Tibial nerve (tissue), 4 donors: Measurements from ENCODE around the gene EPGN. TPM values are rescaled to one million over a fixed set of nuclear protein-coding genes. Genes with fewer than 3 reads are reported as not detected.

Experiments
- DNase-seq, 2 donors: peaks; one replicate each; pipeline ENCODE4 v3.0.0-alpha.2; 2019; ENCODE audit warnings: low spot score in 2 of 2
- H3K27ac ChIP-seq, 4 donors: fragments of 200-600 bp; sonication (generic) in 3 of 4; one replicate each; pipeline ENCODE4 v1.5.1; 2017 to 2019; ENCODE audit warnings: mild to moderate bottlenecking in 1 of 4
- H3K27me3 ChIP-seq, 2 donors: fragments of 200-600 bp; sonication (generic) in 1 of 2; one replicate each; pipeline versions ENCODE4 v1.5.1 to v1.6.0; 2017 to 2019
- H3K36me3 ChIP-seq, 3 donors: fragments of 200-600 bp; sonication (generic); one replicate each; pipeline ENCODE4 v1.5.1; 2018 to 2019
- H3K4me1 ChIP-seq, 4 donors: fragments of 200-600 bp; sonication (generic) in 3 of 4; one replicate each; pipeline ENCODE4 v1.5.1; 2017 to 2019
- H3K4me3 ChIP-seq, 4 donors: fragments of 200-600 bp; sonication (generic) in 3 of 4; one replicate each; pipeline ENCODE4 v1.5.1; 2017 to 2019; ENCODE audit warnings: mild to moderate bottlenecking in 1 of 4, moderate library complexity in 1 of 4
- H3K9me3 ChIP-seq, 4 donors: fragments of 200-600 bp; sonication (generic) in 3 of 4; one replicate each; pipeline ENCODE4 v1.5.1; 2017 to 2019
- EP300 ChIP-seq, 2 donors: sonication (generic); formaldehyde crosslinking; IDR thresholded peaks; one replicate each; pipeline ENCODE4 v1.6.1; 2017; ENCODE audit warnings: antibody characterized with exemption in 2 of 2, mild to moderate bottlenecking in 1 of 2
- POLR2A ChIP-seq, 2 donors: fragments of 450-650 bp; IDR thresholded peaks; one replicate each; pipeline ENCODE4 v1.6.1; 2017; ENCODE audit warnings: antibody characterized with exemption in 2 of 2, mild to moderate bottlenecking in 2 of 2, moderate library complexity in 2 of 2
- WGBS, 2 donors: methylation state at CpG; one replicate each; pipeline ENCODE4 v1.1.5; 2018; 5-methylcytosine and 5-hydroxymethylcytosine counted together
- total RNA-seq, 4 donors: library from RNA; depleted of rRNA; stranded (reverse); fragments of >200 nt; gene quantifications; one replicate each; pipeline ENCODE4 v1.1.0, GENCODE V29; 2016
- TF ChIP-seq, protein P1 (sequence below), 5 experiments: fragments of 200-600 bp in 3 of 5; fragments of 450-650 bp in 2 of 5; sonication (generic) in 3 of 5; IDR thresholded peaks; one replicate each; pipeline ENCODE4 v1.5.1; 2016 to 2019; ENCODE audit warnings: antibody characterized with exemption in 5 of 5, mild to moderate bottlenecking in 3 of 5, moderate library complexity in 2 of 5

Gene EPGN
- total RNA-seq, 4 donors from 2014 or later: 0.78 TPM; not detected in 3

- DNase-seq: no peak
- H3K4me3 ChIP-seq: no peak overlapping the region
- no peak overlapping the region for H3K27ac ChIP-seq
- TF ChIP-seq EP300 (IDR thresholded peaks at IDR 0.05) (no peak), POLR2A (IDR thresholded peaks at IDR 0.05) (no peak)
- TF ChIP-seq, protein P1, sequence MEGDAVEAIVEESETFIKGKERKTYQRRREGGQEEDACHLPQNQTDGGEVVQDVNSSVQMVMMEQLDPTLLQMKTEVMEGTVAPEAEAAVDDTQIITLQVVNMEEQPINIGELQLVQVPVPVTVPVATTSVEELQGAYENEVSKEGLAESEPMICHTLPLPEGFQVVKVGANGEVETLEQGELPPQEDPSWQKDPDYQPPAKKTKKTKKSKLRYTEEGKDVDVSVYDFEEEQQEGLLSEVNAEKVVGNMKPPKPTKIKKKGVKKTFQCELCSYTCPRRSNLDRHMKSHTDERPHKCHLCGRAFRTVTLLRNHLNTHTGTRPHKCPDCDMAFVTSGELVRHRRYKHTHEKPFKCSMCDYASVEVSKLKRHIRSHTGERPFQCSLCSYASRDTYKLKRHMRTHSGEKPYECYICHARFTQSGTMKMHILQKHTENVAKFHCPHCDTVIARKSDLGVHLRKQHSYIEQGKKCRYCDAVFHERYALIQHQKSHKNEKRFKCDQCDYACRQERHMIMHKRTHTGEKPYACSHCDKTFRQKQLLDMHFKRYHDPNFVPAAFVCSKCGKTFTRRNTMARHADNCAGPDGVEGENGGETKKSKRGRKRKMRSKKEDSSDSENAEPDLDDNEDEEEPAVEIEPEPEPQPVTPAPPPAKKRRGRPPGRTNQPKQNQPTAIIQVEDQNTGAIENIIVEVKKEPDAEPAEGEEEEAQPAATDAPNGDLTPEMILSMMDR (IDR thresholded peaks at IDR 0.05): no peak
- WGBS, 2 donors: 36% methylated on average over 8 of the region's 8 CpGs
- peaks cover 0 to 37% of the 10 kb centered on the region in 2 donors for H3K27me3 ChIP-seq
- peaks cover 0 to 17% (median 3%) of the 10 kb centered on the region in 4 donors for H3K4me1 ChIP-seq
- no peaks in the 10 kb centered on the region for H3K36me3 ChIP-seq
- H3K9me3 ChIP-seq: no peaks in the 10 kb centered on the region
Observed at GRCh38 chr4:74364256-74364651, 56.0 kb downstream of the EPGN start.

GRCh38 chr4:74364652-74365491, 56.6 kb downstream of the EPGN start, which contains the start of gene EREG:
Gene EREG, plus strand, starts transcription at chr4:74365145. Its CDS starts 164 bp downstream, at chr4:74365309.
- peaks cover 0 to 37% of the 10 kb centered on the region in 2 donors for H3K27me3 ChIP-seq
- no peaks in the 10 kb centered on the region for H3K9me3 ChIP-seq
- H3K4me1 ChIP-seq: peaks cover 0 to 17% (median 3%) of the 10 kb centered on the region in 4 donors
- H3K27ac ChIP-seq: no peak within 1 kb of the TSS
- H3K36me3 ChIP-seq: no peaks in the 10 kb centered on the region
- peak within 1 kb of the TSS; percentile 18 to 42 (median 32) for H3K4me3 ChIP-seq
- WGBS, 2 donors: 5 to 14% methylated on average over 16 to 37 of the region's 40 CpGs
- DNase-seq: no peak
- TF ChIP-seq, protein P1 (IDR thresholded peaks at IDR 0.05): no peak
- TF ChIP-seq EP300 (IDR thresholded peaks at IDR 0.05) (no peak), POLR2A (IDR thresholded peaks at IDR 0.05) (no peak)

- WGBS, 2 donors: 13 to 14% methylated on average over 11 of the region's 11 CpGs
- TF ChIP-seq EP300 (IDR thresholded peaks at IDR 0.05): no peak
- TF ChIP-seq, protein P1 (IDR thresholded peaks at IDR 0.05): no peak
- no peak for TF ChIP-seq POLR2A (IDR thresholded peaks at IDR 0.05)
- H3K4me3 ChIP-seq: peak overlapping the region in 2 of 4 donors; percentile 15 to 42
- H3K27me3 ChIP-seq: peaks cover 0 to 37% of the 10 kb centered on the region in 2 donors
- H3K27ac ChIP-seq: no peak overlapping the region
- H3K9me3 ChIP-seq: no peaks in the 10 kb centered on the region
- peaks cover 0 to 17% (median 3%) of the 10 kb centered on the region in 4 donors for H3K4me1 ChIP-seq
- H3K36me3 ChIP-seq: no peaks in the 10 kb centered on the region
- no peak for DNase-seq
Observed at GRCh38 chr4:74365761-74366160, 57.5 kb downstream of the EPGN start.

Other genes with a start within 250 kb of the EPGN start
- 10 to 100 TPM in 3 of 4 donors, 1 to 10 TPM in 1; 4.0 to 25.3 (median 18.5) TPM for gene CXCL2, start 209.3 kb upstream of the EPGN start, total RNA-seq
- gene MTHFD2L, start 150.4 kb upstream of the EPGN start, total RNA-seq: 10 to 100 TPM; 11.4 to 23.7 (median 17.8) TPM
- under 1 TPM in 2 of 4 donors, not detected in 2; 0.20 to 0.21 TPM for gene EREG, start 56.7 kb downstream of the EPGN start, total RNA-seq
- gene AREG, start 136.7 kb downstream of the EPGN start, total RNA-seq: 10 to 100 TPM in 1 of 4 donors, 1 to 10 TPM in 3; 4.0 to 12.9 (median 7.2) TPM